Measurements from ENCODE around the gene SYCE3. TPM values are rescaled to one million over a fixed set of nuclear protein-coding genes. Genes with fewer than 3 reads are reported as not detected.

SYCE3 gene
- total RNA-seq, 1 experiment from 2014 or later, result not detected

GRCh38 chr22:50585781-50586180 is 23.1 kb upstream of the SYCE3 start:
- no TSS peak for BruUV-seq (replicated peaks)
- Histone ChIP-seq H3K4me1 (ENCODE audit: insufficient read depth, low read length, poor library complexity, severe bottlenecking) (no peaks in the 10 kb centered on the region), H3K27me3 (replicated peaks; ENCODE audit: insufficient read depth, low read depth, low read length, poor library complexity) (peaks cover 4% of the 10 kb centered on the region), H3K36me3 (ENCODE audit: insufficient read depth, low read length, poor library complexity, severe bottlenecking) (no peaks in the 10 kb centered on the region), H3K27ac (ENCODE audit: low read depth, low read length, poor library complexity, severe bottlenecking) (no peak overlapping the region), H3K9me3 (ENCODE audit: low read depth, low read length, poor library complexity, severe bottlenecking) (no peaks in the 10 kb centered on the region), H3K4me3 (ENCODE audit: low read depth, low read length, poor library complexity, severe bottlenecking) (no peak overlapping the region)
- TF ChIP-seq EZH2 (IDR thresholded peaks at IDR 0.05; ENCODE audit: borderline replicate concordance, low read depth, low read length, poor library complexity, severe bottlenecking) (no peak), CTCF (conservative IDR thresholded peaks at IDR 0.05; ENCODE audit: low read depth, low read length) (no peak)
- no peak for DNase-seq (ENCODE audit: low spot score)
- ChIA-PET CTCF (no interaction called here), POLR2A (ENCODE audit: low non-redundant PET) (no interaction called here)
- intact Hi-C loops (cut with micrococcal nuclease; ENCODE audit: unreplicated experiment), result no loop called here

- DNase-seq (ENCODE audit: low spot score), result no peak
- Histone ChIP-seq H3K36me3 (ENCODE audit: insufficient read depth, low read length, poor library complexity, severe bottlenecking) (no peaks in the 10 kb centered on the region), H3K27me3 (replicated peaks; ENCODE audit: insufficient read depth, low read depth, low read length, poor library complexity) (peaks cover 3% of the 10 kb centered on the region), H3K27ac (ENCODE audit: low read depth, low read length, poor library complexity, severe bottlenecking) (no peak overlapping the region), H3K4me3 (ENCODE audit: low read depth, low read length, poor library complexity, severe bottlenecking) (no peak overlapping the region), H3K4me1 (ENCODE audit: insufficient read depth, low read length, poor library complexity, severe bottlenecking) (no peaks in the 10 kb centered on the region), H3K9me3 (ENCODE audit: low read depth, low read length, poor library complexity, severe bottlenecking) (no peaks in the 10 kb centered on the region)
- TF ChIP-seq CTCF (conservative IDR thresholded peaks at IDR 0.05; ENCODE audit: low read depth, low read length) (no peak), EZH2 (IDR thresholded peaks at IDR 0.05; ENCODE audit: borderline replicate concordance, low read depth, low read length, poor library complexity, severe bottlenecking) (no peak)
- BruUV-seq (replicated peaks), result no TSS peak
- CTCF ChIA-PET, result no interaction called here
- intact Hi-C loops (cut with micrococcal nuclease; ENCODE audit: unreplicated experiment), result no loop called here
- POLR2A ChIA-PET (ENCODE audit: low non-redundant PET), result no interaction called here
Measured at GRCh38 chr22:50585238-50585637, 22.5 kb upstream of the SYCE3 start.

DNA sequence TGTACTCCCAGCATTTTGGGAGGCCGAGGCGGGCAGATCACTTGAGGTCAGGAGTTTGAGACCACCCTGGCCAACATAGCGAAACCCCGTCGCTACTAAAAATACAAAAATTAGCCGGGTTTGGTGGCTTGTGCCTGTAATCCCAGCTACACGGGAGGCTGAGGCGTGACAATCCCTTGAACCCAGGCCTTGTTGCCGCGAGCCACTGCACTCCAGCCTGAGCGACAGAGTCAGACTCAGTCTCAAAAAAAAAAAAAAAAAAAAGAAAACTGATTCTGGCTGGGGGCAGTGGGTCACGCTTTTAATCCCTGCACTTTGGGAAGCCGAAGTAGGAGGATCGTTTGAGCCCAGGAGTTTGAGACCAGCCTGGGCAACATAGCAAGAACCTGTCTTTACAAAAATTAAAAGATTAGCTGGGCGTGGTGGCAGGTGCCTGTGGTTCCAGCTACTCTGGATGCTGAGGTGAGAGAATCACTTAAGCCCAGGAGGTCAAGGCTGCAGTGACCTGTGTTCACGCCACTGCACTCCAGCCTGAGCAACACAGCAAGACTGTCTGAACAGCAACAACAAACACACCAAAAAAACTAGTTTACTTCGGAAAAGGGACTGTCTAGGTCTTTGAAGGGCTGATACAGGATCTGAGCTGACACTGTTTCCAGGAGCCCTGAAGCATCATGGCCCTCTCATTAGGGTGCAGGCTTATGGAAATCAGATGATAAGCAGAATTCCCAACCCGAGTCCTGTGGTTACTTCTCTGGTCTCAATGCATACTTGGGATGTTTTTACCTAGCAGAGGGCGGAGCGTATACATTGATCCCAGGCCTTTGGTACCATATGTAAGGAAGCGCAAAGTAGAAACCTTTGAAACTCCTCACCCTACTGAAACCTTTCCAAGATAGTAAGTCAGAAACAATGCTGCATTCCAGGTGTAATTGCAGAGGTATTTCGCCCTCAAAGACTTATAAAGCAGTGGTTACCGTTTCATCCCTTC is 21.7 kb upstream of the SYCE3 start:
- intact Hi-C loops (cut with micrococcal nuclease; ENCODE audit: unreplicated experiment), result no loop called here
- POLR2A ChIA-PET (ENCODE audit: low non-redundant PET), result no interaction called here
- DNase-seq (ENCODE audit: low spot score), result no peak
- no peak overlapping the region for H3K27ac ChIP-seq (ENCODE audit: low read depth, low read length, poor library complexity, severe bottlenecking)
- TF ChIP-seq EZH2 (IDR thresholded peaks at IDR 0.05; ENCODE audit: borderline replicate concordance, low read depth, low read length, poor library complexity, severe bottlenecking) (no peak), CTCF (conservative IDR thresholded peaks at IDR 0.05; ENCODE audit: low read depth, low read length) (no peak)
- H3K4me3 ChIP-seq (ENCODE audit: low read depth, low read length, poor library complexity, severe bottlenecking), result no peak overlapping the region
- no peaks in the 10 kb centered on the region for H3K9me3 ChIP-seq (ENCODE audit: low read depth, low read length, poor library complexity, severe bottlenecking)
- BruUV-seq (replicated peaks), result no TSS peak
- CTCF ChIA-PET, result no interaction called here
- H3K27me3 ChIP-seq (replicated peaks; ENCODE audit: insufficient read depth, low read depth, low read length, poor library complexity), result no peaks in the 10 kb centered on the region
- no peaks in the 10 kb centered on the region for H3K36me3 ChIP-seq (ENCODE audit: insufficient read depth, low read length, poor library complexity, severe bottlenecking)
- H3K4me1 ChIP-seq (ENCODE audit: insufficient read depth, low read length, poor library complexity, severe bottlenecking), result no peaks in the 10 kb centered on the region
